GM21526 (cell line): Measurements from ENCODE around the gene STEAP1.

ENCODE experiments used
- ATAC-seq: cut with Tn5 transposase; IDR thresholded peaks from one replicate; pipeline ENCODE4 v1.9.1; 2021; ENCODE audit warnings: moderate library complexity; ENCODE audit not compliant: unreplicated experiment, low FRiP score

The STEAP1 gene

DNA sequence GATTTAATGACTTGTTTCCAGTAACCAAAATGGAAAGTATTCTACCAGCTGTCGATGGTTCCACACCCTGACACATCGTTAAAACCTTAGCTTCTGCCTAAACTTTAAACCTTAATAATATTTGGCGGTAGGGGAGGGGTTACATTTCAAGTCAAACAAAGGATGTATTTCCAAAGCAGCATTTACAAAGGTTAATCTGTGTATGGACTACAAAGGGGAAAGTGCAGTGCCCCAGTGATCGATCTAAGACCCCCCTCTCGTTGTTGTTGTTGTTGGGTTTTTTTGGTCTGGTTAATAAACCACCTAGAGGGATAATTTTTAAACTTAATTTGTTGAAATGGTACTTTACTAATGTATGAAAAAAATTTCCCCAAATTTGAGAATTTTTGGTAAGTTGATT is 56.2 kb downstream of the STEAP1 start:
- no peak for ATAC-seq

DNA sequence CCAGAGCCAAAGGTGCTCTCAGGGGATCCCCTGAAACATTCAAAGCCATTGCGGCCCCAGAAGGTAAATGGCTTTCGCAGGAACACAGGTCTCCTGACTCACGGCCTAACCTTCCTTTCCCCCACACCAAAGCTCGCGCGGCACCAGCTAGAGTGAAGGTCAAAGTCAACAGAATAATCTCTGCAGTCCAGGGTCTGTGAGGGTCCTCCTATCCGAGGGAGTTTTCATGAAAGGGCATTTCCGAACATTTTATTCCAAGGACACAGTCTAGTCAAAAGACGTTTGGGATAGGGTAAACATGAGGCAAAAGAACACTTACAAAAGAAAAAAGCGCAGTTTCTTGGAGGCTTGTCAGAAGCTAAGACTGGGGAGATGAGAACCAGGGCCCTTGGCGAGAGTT is 56.7 kb downstream of the STEAP1 start:
- ATAC-seq: peak; percentile 5

DNA sequence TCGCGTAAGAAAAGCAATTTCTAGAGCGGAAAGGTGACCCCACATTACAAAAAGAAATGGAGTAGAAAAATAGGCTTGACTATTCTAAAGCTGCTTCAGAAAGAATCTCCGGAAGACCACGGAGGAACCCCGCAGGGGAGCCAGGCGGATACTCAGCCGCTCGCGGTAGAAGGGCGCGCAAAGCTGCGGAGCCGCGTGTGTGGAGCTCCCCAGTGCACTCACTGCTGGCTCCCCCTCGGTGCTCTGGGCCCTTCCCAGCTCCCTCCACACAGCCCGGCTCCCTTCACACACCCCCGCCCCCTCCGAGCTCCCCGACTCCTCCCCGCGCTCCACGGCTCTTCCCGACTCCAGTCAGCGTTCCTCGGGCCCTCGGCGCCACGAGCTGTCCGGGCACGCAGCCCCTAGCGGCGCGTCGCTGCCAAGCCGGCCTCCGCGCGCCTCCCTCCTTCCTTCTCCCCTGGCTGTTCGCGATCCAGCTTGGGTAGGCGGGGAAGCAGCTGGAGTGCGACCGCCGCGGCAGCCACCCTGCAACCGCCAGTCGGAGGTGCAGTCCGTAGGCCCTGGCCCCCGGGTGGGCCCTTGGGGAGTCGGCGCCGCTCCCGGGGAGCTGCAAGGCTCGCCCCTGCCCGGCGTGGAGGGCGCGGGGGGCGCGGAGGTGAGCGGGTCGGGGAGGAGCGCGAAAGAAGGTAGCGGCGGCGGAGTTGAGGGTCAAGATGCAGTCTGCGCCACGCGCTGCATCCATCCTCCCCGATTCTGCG is 57.3 kb downstream of the STEAP1 start, which contains the start of gene STEAP2:
Gene STEAP2, plus strand, starts transcription at position 350 of the 758 bp plus-strand sequence. CDS start 13,343 bp downstream, outside the sequence.
- peak; percentile 98 for ATAC-seq

DNA sequence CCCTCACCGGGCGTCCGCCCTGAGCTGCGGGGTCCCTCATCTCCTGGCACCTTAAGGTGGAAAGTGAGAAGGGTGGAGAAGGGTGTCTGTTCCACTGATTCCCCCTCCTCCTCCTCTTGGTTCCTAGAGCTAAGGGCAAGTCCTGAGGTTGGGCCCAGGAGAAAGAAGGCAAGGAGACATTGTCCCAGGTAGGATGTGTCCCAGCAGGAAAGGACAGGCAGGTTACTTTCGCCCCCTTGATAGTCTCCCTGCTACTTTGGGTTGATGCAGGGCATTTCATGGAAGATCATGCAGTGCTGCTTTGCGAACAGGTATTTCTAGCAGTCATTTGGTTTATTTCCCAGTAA is 57.9 kb downstream of the STEAP1 start:
- ATAC-seq: no peak

DNA sequence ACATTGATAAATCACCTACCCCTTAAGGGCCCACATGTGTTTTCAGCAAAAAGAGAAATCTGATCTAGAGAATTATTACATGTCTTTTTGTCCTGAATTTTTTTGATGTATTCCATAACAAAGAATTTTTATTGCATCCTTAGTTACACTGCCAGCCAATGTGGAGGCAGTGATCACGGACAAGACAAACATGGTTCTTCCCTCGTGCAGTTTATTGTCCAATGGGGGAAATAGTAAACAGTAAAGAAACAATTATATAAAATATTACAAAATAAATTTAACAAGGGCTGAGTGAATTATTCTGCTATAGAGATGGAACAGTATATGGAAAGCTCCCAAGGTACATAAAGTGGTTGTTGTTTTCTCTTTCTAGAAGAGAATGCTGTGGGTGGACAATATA is 59.3 kb downstream of the STEAP1 start:
- no peak for ATAC-seq
